Measurements from ENCODE around the gene METTL15. TPM values are rescaled to one million over a fixed set of nuclear protein-coding genes. Genes with fewer than 3 reads are reported as not detected.

Gene METTL15
- polyA plus RNA-seq, 1 donor (not counting 4 experiments of a cell fraction or from before 2014, with no cell fraction given): 10.0 TPM

GRCh38 chr11:28169816-28170215, 61.6 kb downstream of the METTL15 start:
- Histone ChIP-seq H3K27ac (ENCODE audit: control insufficient read depth, insufficient read depth, low read length) (no peak overlapping the region), H3K4me3 (ENCODE audit: control insufficient read depth in 2 of 3, extremely low read depth in 1 of 3, insufficient read depth in 2 of 3, low read depth in 1 of 3, low read length in 3 of 3) (no peak overlapping the region), H3K9me3 (ENCODE audit: control insufficient read depth, low read depth, low read length) (no peaks in the 10 kb centered on the region), H3K4me2 (ENCODE audit: control insufficient read depth, extremely low read depth, insufficient read depth, low read depth, low read length) (no peak overlapping the region), H3K36me3 (ENCODE audit: control insufficient read depth in 2 of 2, extremely low read depth in 1 of 2, insufficient read depth in 2 of 2, low read length in 2 of 2) (no peaks in the 10 kb centered on the region), H3K79me2 (ENCODE audit: control insufficient read depth, insufficient read depth, low read length) (no peaks in the 10 kb centered on the region), H3K4me1 (ENCODE audit: control insufficient read depth, extremely low read depth, insufficient read depth, low read length) (no peaks in the 10 kb centered on the region), H3K27me3 (ENCODE audit: control insufficient read depth, extremely low read depth, insufficient read depth, low read length) (no peaks in the 10 kb centered on the region), H3K9ac (ENCODE audit: control insufficient read depth, extremely low read depth, insufficient read depth, low read length) (no peak overlapping the region), H3K9me1 (ENCODE audit: control insufficient read depth, extremely low read depth, insufficient read depth, low read length) (no peaks in the 10 kb centered on the region), H4K20me1 (ENCODE audit: control insufficient read depth, extremely low read depth, insufficient read depth, low read length) (no peaks in the 10 kb centered on the region), H2AFZ (ENCODE audit: control insufficient read depth, low read length) (no peak overlapping the region)
- FAIRE-seq (no peak), DNase-seq (ENCODE audit: low read depth, low spot score) (no peak)
- dilution Hi-C loops (cut with MboI; ENCODE audit: extremely low pct_ligation_motif_present, low sequenced_read_pairs): no loop called here
- no peak for TF ChIP-seq EZH2 (IDR thresholded peaks at IDR 0.05; ENCODE audit: low read length)
- TF ChIP-seq, protein P1, sequence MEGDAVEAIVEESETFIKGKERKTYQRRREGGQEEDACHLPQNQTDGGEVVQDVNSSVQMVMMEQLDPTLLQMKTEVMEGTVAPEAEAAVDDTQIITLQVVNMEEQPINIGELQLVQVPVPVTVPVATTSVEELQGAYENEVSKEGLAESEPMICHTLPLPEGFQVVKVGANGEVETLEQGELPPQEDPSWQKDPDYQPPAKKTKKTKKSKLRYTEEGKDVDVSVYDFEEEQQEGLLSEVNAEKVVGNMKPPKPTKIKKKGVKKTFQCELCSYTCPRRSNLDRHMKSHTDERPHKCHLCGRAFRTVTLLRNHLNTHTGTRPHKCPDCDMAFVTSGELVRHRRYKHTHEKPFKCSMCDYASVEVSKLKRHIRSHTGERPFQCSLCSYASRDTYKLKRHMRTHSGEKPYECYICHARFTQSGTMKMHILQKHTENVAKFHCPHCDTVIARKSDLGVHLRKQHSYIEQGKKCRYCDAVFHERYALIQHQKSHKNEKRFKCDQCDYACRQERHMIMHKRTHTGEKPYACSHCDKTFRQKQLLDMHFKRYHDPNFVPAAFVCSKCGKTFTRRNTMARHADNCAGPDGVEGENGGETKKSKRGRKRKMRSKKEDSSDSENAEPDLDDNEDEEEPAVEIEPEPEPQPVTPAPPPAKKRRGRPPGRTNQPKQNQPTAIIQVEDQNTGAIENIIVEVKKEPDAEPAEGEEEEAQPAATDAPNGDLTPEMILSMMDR (optimal IDR thresholded peaks at IDR 0.05 in 1 of 3, IDR thresholded peaks at IDR 0.05 in 1 of 3, conservative IDR thresholded peaks at IDR 0.05 in 1 of 3; ENCODE audit: extremely low read depth in 1 of 3, insufficient read depth in 2 of 3, low read length in 3 of 3): no peak

- Histone ChIP-seq H3K9me1 (ENCODE audit: control insufficient read depth, extremely low read depth, insufficient read depth, low read length) (no peaks in the 10 kb centered on the region), H4K20me1 (ENCODE audit: control insufficient read depth, extremely low read depth, insufficient read depth, low read length) (no peaks in the 10 kb centered on the region), H3K36me3 (ENCODE audit: control insufficient read depth in 2 of 2, extremely low read depth in 1 of 2, insufficient read depth in 2 of 2, low read length in 2 of 2) (no peaks in the 10 kb centered on the region), H3K4me2 (ENCODE audit: control insufficient read depth, extremely low read depth, insufficient read depth, low read depth, low read length) (no peak overlapping the region), H2AFZ (ENCODE audit: control insufficient read depth, low read length) (no peak overlapping the region), H3K9ac (ENCODE audit: control insufficient read depth, extremely low read depth, insufficient read depth, low read length) (no peak overlapping the region), H3K4me3 (ENCODE audit: control insufficient read depth in 2 of 3, extremely low read depth in 1 of 3, insufficient read depth in 2 of 3, low read depth in 1 of 3, low read length in 3 of 3) (no peak overlapping the region), H3K9me3 (ENCODE audit: control insufficient read depth, low read depth, low read length) (no peaks in the 10 kb centered on the region), H3K79me2 (ENCODE audit: control insufficient read depth, insufficient read depth, low read length) (no peaks in the 10 kb centered on the region), H3K27me3 (ENCODE audit: control insufficient read depth, extremely low read depth, insufficient read depth, low read length) (no peaks in the 10 kb centered on the region), H3K27ac (ENCODE audit: control insufficient read depth, insufficient read depth, low read length) (no peak overlapping the region), H3K4me1 (ENCODE audit: control insufficient read depth, extremely low read depth, insufficient read depth, low read length) (no peaks in the 10 kb centered on the region)
- dilution Hi-C loops (cut with MboI; ENCODE audit: extremely low pct_ligation_motif_present, low sequenced_read_pairs): no loop called here
- DNase-seq (ENCODE audit: low read depth, low spot score): no peak
- FAIRE-seq: no peak
- TF ChIP-seq, protein P1 (optimal IDR thresholded peaks at IDR 0.05 in 1 of 3, IDR thresholded peaks at IDR 0.05 in 1 of 3, conservative IDR thresholded peaks at IDR 0.05 in 1 of 3; ENCODE audit: extremely low read depth in 1 of 3, insufficient read depth in 2 of 3, low read length in 3 of 3): no peak
Measured at GRCh38 chr11:28170759-28171158, 62.6 kb downstream of the METTL15 start.

All from keratinocyte (primary cell).